Smooth muscle cell (in vitro differentiated cells): ENCODE data around the gene ATF6. TPM values are rescaled to one million over a fixed set of nuclear protein-coding genes. Genes with fewer than 3 reads are reported as not detected.

Source experiments
- DNase-seq: peaks from one replicate; lab custom pipeline; 2025; ENCODE audit not compliant: unreplicated experiment; lab: John Stamatoyannopoulos, UW
- H2AFZ ChIP-seq: fragments of 200-600 bp; sonication (generic); 2 replicates; pipeline ENCODE4 v1.6.0; 2016; ENCODE audit warnings: antibody characterized with exemption, low read depth, mild to moderate bottlenecking
- H3F3A ChIP-seq: fragments of 200-600 bp; sonication (generic); 2 replicates; pipeline ENCODE4 v1.6.0; 2017; ENCODE audit warnings: antibody characterized with exemption, low read depth
- H3K27ac ChIP-seq: fragments of 200-600 bp; sonication (generic); 2 replicates; pipeline ENCODE4 v1.5.1; 2016; ENCODE audit warnings: low read depth, mild to moderate bottlenecking
- H3K27me3 ChIP-seq: fragments of 200-600 bp; sonication (generic); 2 replicates; pipeline ENCODE4 v1.6.1; 2016; ENCODE audit warnings: low read depth, mild to moderate bottlenecking
- H3K36me3 ChIP-seq: fragments of 200-600 bp; sonication (generic); 2 replicates; pipeline ENCODE4 v1.5.1; 2016; ENCODE audit warnings: low read depth
- H3K4me1 ChIP-seq: fragments of 200-600 bp; sonication (generic); 2 replicates; pipeline ENCODE4 v1.5.1; 2016; ENCODE audit warnings: low read depth
- H3K4me2 ChIP-seq: fragments of 200-600 bp; sonication (generic); 2 replicates; pipeline ENCODE4 v1.6.0; 2016; ENCODE audit warnings: mild to moderate bottlenecking
- H3K4me3 ChIP-seq: fragments of 200-600 bp; sonication (generic); 2 replicates; pipeline ENCODE4 v1.5.1; 2016; ENCODE audit warnings: mild to moderate bottlenecking
- H3K79me2 ChIP-seq: fragments of 200-600 bp; sonication (generic); 2 replicates; pipeline ENCODE4 v1.6.0; 2016; ENCODE audit warnings: low read depth, mild to moderate bottlenecking
- H3K9ac ChIP-seq: fragments of 200-600 bp; sonication (generic); 2 replicates; pipeline ENCODE4 v1.6.0; 2016; ENCODE audit warnings: low read depth
- H3K9me3 ChIP-seq: fragments of 200-600 bp; sonication (generic); replicated peaks from 2 replicates; pipeline ENCODE4 v1.5.1; 2016; ENCODE audit warnings: low read depth
- H4K20me1 ChIP-seq: fragments of 200-600 bp; sonication (generic); 2 replicates; pipeline ENCODE4 v1.6.0; 2016; ENCODE audit warnings: low read depth
- CTCF ChIP-seq: fragments of 200-600 bp; sonication (generic); IDR thresholded peaks from 2 replicates; pipeline ENCODE4 v1.5.1; 2017; ENCODE audit warnings: borderline replicate concordance, mild to moderate bottlenecking, antibody characterized with exemption; ENCODE audit not compliant: insufficient read depth, poor library complexity, severe bottlenecking
- WGBS: methylation state at CpG from one replicate; pipeline ENCODE4 v1.1.7; 2016; ENCODE audit warnings: low lambda C conversion rate; 5-methylcytosine and 5-hydroxymethylcytosine counted together
- polyA plus RNA-seq: library from polyadenylated mRNA; unstranded; fragments of >200 nt; fragmentation: Nextera tagmentation; extraction: Ambion mirVana; gene quantifications from 2 replicates; pipeline ENCODE4 v1.2.1, GENCODE V29; 2016
- total RNA-seq: library from RNA; depleted of rRNA; stranded (reverse); fragments of >200 nt; gene quantifications from 2 replicates; pipeline ENCODE4 v1.2.3, GENCODE V29; 2014

The ATF6 gene
- total and polyA plus RNA-seq, 2 experiments from 2014 or later = 7.8 to 22.9 TPM

GRCh38 chr1:161949548-161949947, 183.4 kb downstream of the ATF6 start:
- no peak overlapping the region for H3K4me2 ChIP-seq
- H3K4me3 ChIP-seq = no peak overlapping the region
- TF ChIP-seq CTCF = no peak
- no peak overlapping the region for H2AFZ ChIP-seq
- no peaks in the 10 kb centered on the region for H3K4me1 ChIP-seq
- no peak overlapping the region for H3K27ac ChIP-seq
- no peaks in the 10 kb centered on the region for H3K36me3 ChIP-seq
- no peak for DNase-seq
- H3F3A ChIP-seq = no peaks in the 10 kb centered on the region
- WGBS = 85% methylated on average over 2 of the region's 2 CpGs
- H3K27me3 ChIP-seq = no peaks in the 10 kb centered on the region
- no peaks in the 10 kb centered on the region for H3K9me3 ChIP-seq
- H3K79me2 ChIP-seq = no peaks in the 10 kb centered on the region
- H3K9ac ChIP-seq = no peak overlapping the region
- H4K20me1 ChIP-seq = no peaks in the 10 kb centered on the region

GRCh38 chr1:161950377-161950776, 184.3 kb downstream of the ATF6 start:
- Histone ChIP-seq H3K36me3 (no peaks in the 10 kb centered on the region), H3K4me3 (no peak overlapping the region), H3K79me2 (no peaks in the 10 kb centered on the region), H3K4me2 (no peak overlapping the region), H3K27me3 (no peaks in the 10 kb centered on the region), H3K9me3 (no peaks in the 10 kb centered on the region), H2AFZ (no peak overlapping the region), H4K20me1 (no peaks in the 10 kb centered on the region), H3K9ac (no peak overlapping the region), H3K4me1 (no peaks in the 10 kb centered on the region), H3K27ac (no peak overlapping the region), H3F3A (no peaks in the 10 kb centered on the region)
- no peak for DNase-seq
- TF ChIP-seq CTCF = no peak
- 86% methylated on average over 1 of the region's 1 CpG for WGBS

GRCh38 chr1:161951646-161952045, 185.5 kb downstream of the ATF6 start:
- Histone ChIP-seq H3K79me2 (no peaks in the 10 kb centered on the region), H3K4me1 (no peaks in the 10 kb centered on the region), H3K9me3 (no peaks in the 10 kb centered on the region), H2AFZ (no peak overlapping the region), H4K20me1 (no peaks in the 10 kb centered on the region), H3F3A (no peaks in the 10 kb centered on the region), H3K4me2 (no peak overlapping the region), H3K4me3 (no peak overlapping the region), H3K27ac (no peak overlapping the region), H3K9ac (no peak overlapping the region), H3K36me3 (no peaks in the 10 kb centered on the region), H3K27me3 (no peaks in the 10 kb centered on the region)
- 30% methylated on average over 1 of the region's 1 CpG for WGBS
- TF ChIP-seq CTCF = no peak
- no peak for DNase-seq

GRCh38 chr1:161952607-161953172, 186.6 kb downstream of the ATF6 start:
- no peak overlapping the region for H3K4me3 ChIP-seq
- no peak for DNase-seq
- no peaks in the 10 kb centered on the region for H3F3A ChIP-seq
- H3K27me3 ChIP-seq = no peaks in the 10 kb centered on the region
- H3K36me3 ChIP-seq = no peaks in the 10 kb centered on the region
- H4K20me1 ChIP-seq = no peaks in the 10 kb centered on the region
- H3K27ac ChIP-seq = no peak overlapping the region
- no peaks in the 10 kb centered on the region for H3K79me2 ChIP-seq
- TF ChIP-seq CTCF = no peak
- no peaks in the 10 kb centered on the region for H3K9me3 ChIP-seq
- H3K9ac ChIP-seq = no peak overlapping the region
- no peak overlapping the region for H3K4me2 ChIP-seq
- WGBS = 84% methylated on average over 3 of the region's 3 CpGs
- no peak overlapping the region for H2AFZ ChIP-seq
- no peaks in the 10 kb centered on the region for H3K4me1 ChIP-seq
